A549 (cell line): ENCODE data around the gene LPCAT1.

ENCODE experiments used
- CEBPB ChIP-seq, 2 experiments: fragments of >200 bp in 1 of 2; sonication (Bioruptor Twin) in 1 of 2; formaldehyde crosslinking in 1 of 2; IDR thresholded peaks; 2 replicates each; pipeline ENCODE4 v1.6.1; 2012 to 2016
- CTCF ChIP-seq: fragments of >200 bp; sonication (Bioruptor Twin); formaldehyde crosslinking; IDR thresholded peaks from 3 replicates; pipeline ENCODE4 v1.5.1; 2016
- EHF ChIP-seq: fragments of 250-450 bp; sonication (Bioruptor Pico); IDR thresholded peaks from 2 replicates; pipeline ENCODE4 v1.5.0; 2020; ENCODE audit warnings: mild to moderate bottlenecking
- ESRRA ChIP-seq: fragments of 150-350 bp; IDR thresholded peaks from 2 replicates; pipeline ENCODE4 v1.6.1; 2014; ENCODE audit warnings: mild to moderate bottlenecking, low read length, borderline replicate concordance
- FOSL2 ChIP-seq, 2 experiments: fragments of 450-650 bp in 1 of 2; fragments of >200 bp in 1 of 2; sonication (Bioruptor Twin) in 1 of 2; formaldehyde crosslinking; IDR thresholded peaks; 2 replicates each; pipeline versions ENCODE4 v1.5.0 to v1.6.1; 2016 to 2020; ENCODE audit warnings: mild to moderate bottlenecking in 1 of 2, moderate library complexity in 1 of 2
- RFX5 ChIP-seq: fragments of 450-650 bp; IDR thresholded peaks from 2 replicates; pipeline ENCODE4 v1.7.1; 2014; ENCODE audit warnings: antibody characterized with exemption, mild to moderate bottlenecking, moderate library complexity
- USF2 ChIP-seq: fragments of 450-650 bp; IDR thresholded peaks from 2 replicates; pipeline ENCODE4 v1.6.1; 2014; ENCODE audit warnings: antibody characterized with exemption

- no peak for TF ChIP-seq USF2
- no peak for TF ChIP-seq CTCF
- TF ChIP-seq CEBPB (IDR thresholded peaks at IDR 0.05): no peak
- no peak for TF ChIP-seq EHF (CRISPR knock-in tag)
- TF ChIP-seq ESRRA: no peak
- no peak for TF ChIP-seq RFX5
- no peak for TF ChIP-seq FOSL2 (IDR thresholded peaks at IDR 0.05)
- no peak for TF ChIP-seq FOSL2 (CRISPR knock-in tag; IDR thresholded peaks at IDR 0.05)
Measured at GRCh38 chr5:1428107-1428506, 95.7 kb downstream of the LPCAT1 start.
